Heart left ventricle (tissue), 16 donors: ENCODE results near the gene LSM2. TPM values are rescaled to one million over a fixed set of nuclear protein-coding genes. Genes with fewer than 3 reads are reported as not detected.
A peak's percentile ranks its signal among the peaks of the same experiment; 100 is the strongest.

Experiments
- ATAC-seq, 4 donors: fragments of 200-7000 bp; cut with Tn5 transposase; one replicate each; pipeline ENCODE4 v1.9.1; 2020 to 2022; ENCODE audit warnings: moderate library complexity in 4 of 4, mild to moderate bottlenecking in 3 of 4, moderate number of reproducible peaks in 1 of 4
- DNase-seq, 5 donors: peaks; one replicate each; pipeline ENCODE4 v3.0.0-alpha.2; 2020
- H3K27ac ChIP-seq, 12 donors: fragments of 200-600 bp; sonication (generic) in 4 of 12; one replicate each; pipeline versions ENCODE4 v1.5.0 to v1.8.0; 2016 to 2022; ENCODE audit warnings: mild to moderate bottlenecking in 2 of 12
- H3K27me3 ChIP-seq, 9 donors: fragments of 200-600 bp; sonication (generic) in 2 of 9; one replicate each; pipeline versions ENCODE4 v1.5.1 to v1.8.0; 2016 to 2022; ENCODE audit warnings: mild to moderate bottlenecking in 3 of 9
- H3K36me3 ChIP-seq, 9 donors: fragments of 200-600 bp; sonication (generic) in 2 of 9; one replicate each; pipeline versions ENCODE4 v1.5.0 to v1.8.0; 2018 to 2022; ENCODE audit warnings: mild to moderate bottlenecking in 2 of 9
- H3K4me1 ChIP-seq, 12 donors: fragments of 200-600 bp; sonication (generic) in 4 of 12; one replicate each; pipeline versions ENCODE4 v1.5.0 to v1.8.0; 2016 to 2022; ENCODE audit warnings: mild to moderate bottlenecking in 3 of 12
- H3K4me3 ChIP-seq, 12 donors: fragments of 200-600 bp; sonication (generic) in 4 of 12; one replicate each; pipeline versions ENCODE4 v1.5.0 to v1.8.0; 2017 to 2022; ENCODE audit warnings: mild to moderate bottlenecking in 9 of 12, moderate library complexity in 4 of 12
- H3K9me3 ChIP-seq, 12 donors: fragments of 200-600 bp; sonication (generic) in 4 of 12; one replicate each; pipeline versions ENCODE4 v1.5.0 to v1.8.0; 2016 to 2022; ENCODE audit warnings: mild to moderate bottlenecking in 1 of 12
- CTCF ChIP-seq, 12 donors: fragments of 200-600 bp; sonication (generic) in 4 of 12; IDR thresholded peaks; one replicate each; pipeline versions ENCODE4 v1.5.0 to v1.8.0; 2018 to 2022; ENCODE audit warnings: antibody characterized with exemption in 12 of 12, mild to moderate bottlenecking in 5 of 12
- POLR2A ChIP-seq, 2 donors: fragments of 450-650 bp; IDR thresholded peaks; one replicate each; pipeline ENCODE4 v1.6.1; 2017; ENCODE audit warnings: antibody characterized with exemption in 2 of 2, mild to moderate bottlenecking in 2 of 2, moderate library complexity in 2 of 2
- WGBS, 4 donors: extraction: QIAGEN DNeasy Blood & Tissue Kit in 2 of 4; methylation state at CpG; one replicate each; pipeline versions ENCODE4 v1.1.5 to v1.1.7; 2013 to 2018; 5-methylcytosine and 5-hydroxymethylcytosine counted together
- intact Hi-C, 10 donors: fragments of 100-400 bp; cut with DNase I; formaldehyde crosslinking; loops; one replicate each; pipeline versions ENCODE4 v1.11.1 to v1.14.2; 2022
- polyA plus RNA-seq, 2 donors: library from polyadenylated mRNA; stranded (reverse); fragments of 200-250 nt; gene quantifications; one replicate each; pipeline ENCODE4 v1.2.3, GENCODE V29; 2013
- total RNA-seq, 9 donors: library from RNA; depleted of rRNA in 2 of 9; stranded (reverse); fragments of >200 nt in 2 of 9; fragmentation: NEBNext Ultra II Directional in 3 of 9; extraction: Animal tissue kit (Norgen Biotek cat#: 25700) in 3 of 9; gene quantifications; one replicate each; pipeline versions ENCODE4 v1.1.0 to v1.2.4, GENCODE V29; 2016 to 2023
- donor health status: ischemic (EF 13 %, LVEDD 7.1; RV severe dilation, severe dysfunction).
- donor health status: healthy with polysubstance abuse.
- donor health status: DM: no; HTN: yes; CAD: no.
- donor health status: DM: no; HTN: no; CAD: no.
- donor health status: ischemic (EF 25% LVEDD 6.9; RV normal size, moderate dysfunction).
- donor health status: ischemic (EF 25% LVEDD 5.7; RV mildly dilated, moderate dysfunction).
- donor health status: healthy.
- donor health status: DM: yes; HTN: yes; CAD: no.
- donor health status: ischemic (EF 35%, LVEDD 5.7; RV mildly dilated, moderate dysfunction).
- donor health status: nonischemic (EF 11% LVEDD 7.7; RV severe dilation, severe dysfunction).
- donor health status: DM: yes; HTN: yes; CAD: no.
- donor health status: PGD.
- donor health status: ischemic (EF 29% LVEDD 5.4; RV normal size, mild dysfunction).
- donor health status: nonischemic (EF 23%, LVEDD 6.1; RV moderate dilation, normal function).

LSM2 gene
- total and polyA plus RNA-seq, 11 donors = 22.9 to 64.7 (median 26.6) TPM

- TF ChIP-seq CTCF (IDR thresholded peaks at IDR 0.05) (no peak), POLR2A (IDR thresholded peaks at IDR 0.05) (no peak)
- 38 to 63% (median 55%) methylated on average over 6 of the region's 6 CpGs for WGBS, 4 donors
- H3K4me3 ChIP-seq = peak overlapping the region; percentile 26 to 86 (median 68)
- ATAC-seq = no peak
- H3K9me3 ChIP-seq = no peaks in the 10 kb centered on the region
- H3K27ac ChIP-seq = peak overlapping the region in 10 of 12 donors; percentile 12 to 99 (median 66)
- H3K36me3 ChIP-seq = peaks cover 0 to 7% (median 0%) of the 10 kb centered on the region in 9 donors
- no peaks in the 10 kb centered on the region for H3K27me3 ChIP-seq
- no peak for DNase-seq
- intact Hi-C loops = loop anchor here (1.0 to 10.0 kb wide), 16 partner anchors 36 to 286 kb away; partner anchors contain the start of genes LY6G5C (in 9 of the 10), ATP6V1G2 (in 2 of the 10), CSNK2B (in 2 of the 10) and DDAH2 (in 2 of the 10)
- H3K4me1 ChIP-seq = peaks cover 4 to 46% (median 30%) of the 10 kb centered on the region in 12 donors
These were observed 24.1 kb upstream of the LSM2 start for GRCh38 chr6:31830886-31831335.

GRCh38 chr6:31829633-31830283 lies 23.0 kb upstream of the LSM2 start:
- H3K9me3 ChIP-seq = no peaks in the 10 kb centered on the region
- H3K27me3 ChIP-seq = no peaks in the 10 kb centered on the region
- WGBS, 4 donors = 0 to 2% (median 1%) methylated on average over 12 to 15 of the region's 15 CpGs
- H3K27ac ChIP-seq = peak overlapping the region in 11 of 12 donors; percentile 13 to 99 (median 60)
- DNase-seq = no peak
- peaks cover 0 to 7% (median 0%) of the 10 kb centered on the region in 9 donors for H3K36me3 ChIP-seq
- TF ChIP-seq POLR2A (IDR thresholded peaks at IDR 0.05) (no peak), CTCF (IDR thresholded peaks at IDR 0.05) (peak in 11 of 12 donors; percentile 20 to 66 (median 52))
- H3K4me3 ChIP-seq = peak overlapping the region; percentile 26 to 86 (median 68)
- peaks cover 4 to 49% (median 26%) of the 10 kb centered on the region in 12 donors for H3K4me1 ChIP-seq
- no peak for ATAC-seq
- intact Hi-C loops = loop anchor here (1.0 to 10.0 kb wide), 17 partner anchors 35 to 285 kb away; partner anchors contain the start of genes LY6G5C (in 9 of the 10), ATP6V1G2 (in 2 of the 10), CLIC1 (in 2 of the 10) and CSNK2B (in 2 of the 10)

GRCh38 chr6:31827286-31828079 lies 20.7 kb upstream of the LSM2 start, which contains the start of gene HSPA1B:
TSS of gene HSPA1B (plus strand) at chr6:31827738. CDS start at chr6:31827951, 213 bp downstream.
- Histone ChIP-seq H3K9me3 (no peaks in the 10 kb centered on the region), H3K4me3 (peak within 1 kb of the TSS; percentile 41 to 82 (median 73)), H3K27me3 (no peaks in the 10 kb centered on the region), H3K27ac (peak within 1 kb of the TSS; percentile 89 to 98 (median 96)), H3K36me3 (peaks cover 0 to 7% (median 0%) of the 10 kb centered on the region in 9 donors), H3K4me1 (peaks cover 0 to 52% (median 30%) of the 10 kb centered on the region in 12 donors)
- ATAC-seq = peak; percentile 94 to 97 (median 96)
- TF ChIP-seq CTCF (IDR thresholded peaks at IDR 0.05) = no peak
- TF ChIP-seq POLR2A (IDR thresholded peaks at IDR 0.05) = peak; percentile 100
- WGBS, 4 donors = 0% methylated on average over 29 to 52 of the region's 56 CpGs
- peak; percentile 98 to 100 (median 99) for DNase-seq
- intact Hi-C loops = loop anchor here in 2 of 10 donors (2.0 to 5.0 kb wide), 3 partner anchors 33 to 97 kb away; partner anchors contain the start of genes CLIC1 (in 1 of the 2) and VARS1 (in 1 of the 2)
